HG03520 (cell line): ENCODE data around the gene SHC1.
"Not testable (repeated sequence)": the region's sequence is repeated elsewhere in the genome, so short reads cannot be mapped to it uniquely, and the experiment has no call there.

Experiments
- ATAC-seq: cut with Tn5 transposase; IDR thresholded peaks from one replicate; pipeline ENCODE4 v1.9.1; 2021; ENCODE audit warnings: mild to moderate bottlenecking, moderate library complexity; ENCODE audit not compliant: unreplicated experiment

The SHC1 gene

DNA sequence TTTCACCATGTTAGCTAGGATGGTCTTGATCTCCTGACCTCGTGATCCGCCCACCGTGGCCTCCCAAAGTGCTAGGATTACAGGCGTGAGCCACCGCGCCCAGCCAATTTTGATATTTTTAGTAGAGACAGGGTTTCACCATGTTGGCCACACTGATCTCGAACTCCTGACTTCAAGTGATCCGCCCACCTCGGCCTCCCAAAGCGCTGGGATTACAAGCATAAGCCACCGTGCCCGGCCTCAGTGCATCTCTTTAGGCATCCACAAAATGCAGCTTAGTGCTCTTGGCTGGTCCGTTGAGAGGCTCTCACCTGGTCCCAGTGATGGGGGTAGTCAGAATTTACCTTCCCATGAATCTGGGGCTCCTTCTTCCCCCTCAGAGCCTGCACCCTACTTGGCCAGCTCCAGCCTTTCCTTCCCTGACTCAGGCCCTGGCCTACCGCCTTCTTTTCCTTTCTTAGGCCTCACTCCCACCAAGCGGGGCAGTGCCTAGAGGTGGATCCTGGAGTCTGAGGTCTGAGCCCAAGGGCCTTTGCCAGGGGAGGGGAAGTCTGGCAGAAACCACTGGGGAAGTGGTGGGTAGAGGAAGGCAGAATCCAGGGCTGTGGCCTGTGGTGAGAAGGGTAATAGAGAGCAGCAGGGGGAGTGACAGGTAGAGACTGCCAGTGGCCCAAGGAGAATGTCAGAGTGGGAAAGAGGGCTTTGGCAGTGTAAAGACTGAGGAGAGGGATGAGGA, 26.6 kb upstream of the SHC1 start:
- no peak for ATAC-seq

DNA sequence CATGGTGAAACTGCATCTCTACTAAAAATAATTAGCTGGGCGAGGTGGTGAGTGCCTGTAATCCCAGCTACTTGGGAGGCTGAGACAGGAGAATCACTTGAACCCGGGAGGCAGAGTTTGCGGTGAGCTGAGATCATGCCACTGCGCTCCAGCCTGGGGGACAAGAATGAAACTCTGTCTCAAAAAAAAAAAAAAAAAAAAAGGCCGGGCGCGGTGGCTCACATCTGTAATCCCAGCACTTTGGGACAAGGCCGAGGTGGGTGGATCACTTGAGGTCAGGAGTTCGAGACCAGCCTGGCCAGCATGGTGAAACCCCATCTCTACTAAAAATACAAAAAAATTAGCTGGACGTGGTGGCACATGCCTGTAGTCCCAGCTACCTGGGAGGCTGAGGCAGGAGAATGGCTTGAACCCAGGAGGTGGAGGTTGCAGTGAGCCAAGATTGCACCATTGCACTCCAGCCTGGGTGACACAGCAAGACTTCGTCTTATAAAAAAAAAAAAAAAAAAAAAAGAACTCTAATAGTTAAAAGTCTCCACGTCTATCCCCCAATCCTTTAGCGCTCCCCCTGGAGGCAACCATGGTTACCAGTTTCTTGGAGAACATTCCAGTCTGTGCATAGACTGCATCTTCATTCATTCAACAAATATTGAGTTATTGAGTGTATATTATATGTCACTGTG, 24.9 kb upstream of the SHC1 start:
- ATAC-seq = not testable (repeated sequence)

DNA sequence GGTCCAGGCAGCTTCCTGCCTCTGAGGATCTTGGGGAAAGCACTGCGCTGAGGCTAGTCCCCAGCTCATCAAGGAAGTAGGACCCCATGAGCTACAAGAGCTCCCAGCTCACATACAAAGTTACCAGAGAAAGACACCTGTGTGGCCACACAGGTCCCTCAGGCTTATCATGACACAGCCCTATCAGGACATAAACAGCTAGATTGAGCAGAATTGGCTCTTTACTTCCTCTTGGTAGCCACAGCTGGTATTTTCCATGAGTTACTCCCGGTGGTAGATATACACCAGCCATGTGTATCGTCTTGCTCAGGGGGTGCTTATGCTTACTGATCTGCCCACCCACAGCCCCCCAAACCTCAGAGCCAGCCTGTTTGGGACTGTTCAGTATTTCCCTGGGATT, 24.0 kb upstream of the SHC1 start:
- no peak for ATAC-seq

DNA sequence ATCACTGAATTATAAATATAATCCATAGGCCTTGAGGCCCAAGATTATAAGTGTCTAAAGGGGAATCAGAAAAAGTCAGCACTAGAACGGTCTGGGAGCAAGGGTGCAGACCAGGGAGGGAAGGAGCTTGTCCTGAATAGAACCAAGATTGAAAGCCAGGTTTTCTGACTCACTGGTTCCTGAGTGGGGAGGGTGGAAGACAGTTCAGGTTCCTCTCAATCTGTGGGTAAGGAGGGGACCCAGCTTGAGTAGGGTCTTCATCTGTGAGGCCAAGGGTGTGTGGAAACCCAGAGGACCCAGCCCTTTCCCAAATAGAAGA, 23.7 kb upstream of the SHC1 start:
- no peak for ATAC-seq

DNA sequence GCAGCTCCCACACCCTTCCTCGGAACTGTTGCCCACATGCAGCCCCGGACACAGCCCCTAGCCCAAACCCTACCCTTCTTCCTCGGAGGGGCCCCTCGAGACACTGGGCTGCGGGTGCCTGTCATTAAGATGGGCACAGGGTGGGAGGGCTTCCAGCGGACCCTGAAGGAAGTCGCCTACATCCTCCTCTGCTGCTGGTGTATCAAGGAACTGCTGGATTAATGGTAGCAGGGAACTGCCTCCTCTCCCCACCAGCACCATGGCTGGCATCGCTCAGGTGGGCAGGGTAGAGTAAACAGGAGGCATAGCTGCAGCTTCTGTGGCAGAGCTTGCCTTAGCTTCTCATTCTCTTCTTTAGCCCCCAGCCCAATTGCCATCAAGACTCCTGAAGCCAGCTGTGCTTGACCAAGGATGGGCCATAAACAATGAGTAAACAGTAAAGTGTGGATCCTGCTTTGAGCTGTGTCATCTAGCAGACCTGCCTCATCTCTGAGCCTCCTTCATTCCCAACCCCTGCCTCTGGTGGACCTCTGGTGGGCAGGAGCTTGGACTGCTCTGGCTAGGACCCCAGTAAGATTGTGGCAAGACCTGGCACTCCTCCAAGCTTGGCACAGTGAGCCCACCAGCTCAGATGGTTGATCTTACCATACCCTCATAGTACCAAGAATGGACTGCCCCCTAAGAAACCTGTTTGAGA, 23.2 kb upstream of the SHC1 start, which contains the start of gene LENEP:
Gene LENEP, plus strand, starts transcription at position 15 of the 697 bp plus-strand sequence. Its CDS starts 22 bp downstream, at position 37.
- no peak for ATAC-seq

DNA sequence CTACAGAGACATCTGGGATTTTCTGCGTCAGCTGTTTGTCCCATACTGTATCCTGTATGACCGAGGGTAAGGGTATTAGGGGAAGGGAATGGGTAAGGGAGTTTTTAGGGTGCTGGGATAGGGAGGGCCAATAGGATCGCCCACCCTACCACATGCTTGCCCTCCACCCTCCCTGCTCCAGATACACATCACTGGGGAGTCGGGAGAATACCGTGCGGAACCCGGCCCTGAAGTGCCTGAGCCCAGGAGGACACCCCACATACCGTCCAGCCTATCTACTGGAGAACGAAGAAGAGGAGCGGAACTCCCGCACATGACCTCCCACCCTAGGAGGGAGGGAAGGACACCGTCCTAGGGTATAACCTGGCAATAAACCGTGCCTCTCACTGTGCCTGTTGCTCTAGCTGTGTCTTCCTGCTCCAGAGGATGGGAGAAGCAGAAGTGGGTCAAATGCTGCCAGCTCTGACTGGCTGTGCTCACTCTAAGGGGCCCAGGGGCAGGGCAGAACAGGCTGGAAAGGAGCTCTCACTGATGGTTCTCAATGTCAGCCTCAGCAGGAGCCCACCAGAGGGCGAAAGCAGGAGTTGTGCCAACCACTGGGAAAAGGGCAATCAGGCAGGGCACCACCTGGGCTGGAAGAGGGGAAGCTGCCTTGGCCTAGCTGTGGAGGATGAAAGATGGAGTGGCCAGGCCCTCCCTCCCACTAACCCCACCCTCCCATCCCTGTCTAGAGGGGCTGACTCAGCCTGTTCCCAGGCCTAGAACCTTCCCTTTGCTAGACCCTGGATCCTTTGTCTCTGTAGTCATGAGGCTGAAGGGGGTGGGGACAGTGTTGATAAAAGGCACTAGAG, 22.4 kb upstream of the SHC1 start:
- ATAC-seq = no peak

DNA sequence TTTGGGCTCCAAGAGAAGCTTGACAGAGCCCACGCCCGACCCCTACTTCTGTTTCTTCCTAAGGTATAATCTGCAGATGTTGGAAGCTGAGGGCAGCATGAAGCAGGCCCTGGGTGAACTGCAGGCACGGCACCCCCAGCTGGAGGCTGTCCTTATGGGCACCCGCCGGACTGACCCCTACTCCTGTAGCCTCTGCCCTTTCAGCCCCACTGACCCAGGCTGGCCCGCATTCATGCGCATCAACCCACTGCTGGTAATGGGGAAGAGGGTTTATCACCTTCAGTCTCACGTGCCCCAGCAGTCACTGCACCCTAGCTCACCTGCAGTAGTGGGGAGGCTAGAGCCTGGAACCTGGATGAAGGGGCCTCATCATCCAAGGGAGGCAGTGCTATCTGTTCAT, 19.7 kb upstream of the SHC1 start:
- ATAC-seq = no peak

DNA sequence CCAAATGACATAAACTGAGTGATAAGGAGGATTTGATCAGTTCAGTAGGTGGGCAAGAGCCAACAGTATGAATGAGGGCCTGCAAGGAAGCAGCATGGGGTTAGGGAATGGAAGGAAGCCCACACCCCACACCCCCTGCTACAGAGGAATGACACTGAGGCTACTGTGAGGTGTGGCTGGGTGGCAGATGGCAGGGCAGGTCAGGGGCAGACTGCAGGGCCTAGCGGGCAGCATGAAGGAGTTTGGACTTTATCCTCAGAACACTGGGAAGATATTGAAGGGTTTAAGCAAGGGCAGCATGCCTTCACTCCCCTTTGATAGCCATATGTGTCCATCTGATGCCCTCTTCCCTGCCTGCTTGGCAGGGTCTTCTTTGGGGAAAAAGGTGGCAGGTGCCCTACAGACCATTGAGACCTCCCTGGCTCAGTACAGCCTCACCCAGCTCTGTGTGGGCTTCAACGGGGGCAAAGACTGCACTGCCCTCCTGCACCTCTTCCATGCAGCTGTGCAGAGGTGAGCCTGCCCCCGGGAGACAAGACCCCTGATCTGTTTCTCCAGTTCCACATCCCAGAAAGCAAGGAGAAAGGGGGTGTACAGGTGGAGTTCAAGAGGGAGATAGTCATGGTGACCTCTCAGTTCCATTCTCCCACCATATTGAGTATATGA, 18.8 kb upstream of the SHC1 start:
- no peak for ATAC-seq

DNA sequence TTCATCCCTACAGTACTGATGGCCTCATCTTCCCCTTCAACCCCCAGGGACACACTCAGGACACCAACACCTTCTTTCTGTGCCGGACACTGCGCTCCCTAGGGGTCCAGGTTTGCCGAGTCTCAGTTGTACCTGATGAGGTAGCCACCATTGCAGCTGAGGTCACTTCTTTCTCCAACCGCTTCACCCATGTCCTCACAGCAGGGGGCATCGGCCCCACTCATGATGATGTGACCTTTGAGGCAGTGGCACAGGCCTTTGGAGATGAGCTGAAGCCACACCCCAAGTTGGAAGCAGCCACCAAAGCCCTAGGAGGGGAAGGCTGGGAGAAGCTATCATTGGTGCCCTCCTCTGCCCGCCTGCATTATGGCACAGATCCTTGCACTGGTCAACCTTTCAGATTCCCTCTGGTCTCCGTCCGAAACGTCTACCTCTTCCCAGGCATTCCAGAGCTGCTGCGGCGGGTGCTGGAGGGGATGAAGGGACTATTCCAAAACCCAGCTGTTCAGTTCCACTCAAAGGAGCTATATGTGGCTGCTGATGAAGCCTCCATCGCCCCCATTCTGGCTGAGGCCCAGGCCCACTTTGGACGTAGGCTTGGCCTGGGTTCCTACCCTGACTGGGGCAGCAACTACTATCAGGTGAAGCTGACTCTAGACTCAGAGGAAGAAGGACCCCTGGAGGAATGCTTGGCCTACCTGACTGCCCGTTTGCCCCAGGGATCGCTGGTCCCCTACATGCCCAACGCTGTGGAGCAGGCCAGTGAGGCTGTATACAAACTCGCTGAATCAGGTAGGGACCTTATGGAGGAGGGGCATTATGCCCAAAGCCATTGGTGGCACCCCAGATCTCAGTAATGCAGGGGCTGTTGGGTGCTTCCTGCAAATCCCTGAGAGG, 17.8 kb upstream of the SHC1 start:
- ATAC-seq = no peak

DNA sequence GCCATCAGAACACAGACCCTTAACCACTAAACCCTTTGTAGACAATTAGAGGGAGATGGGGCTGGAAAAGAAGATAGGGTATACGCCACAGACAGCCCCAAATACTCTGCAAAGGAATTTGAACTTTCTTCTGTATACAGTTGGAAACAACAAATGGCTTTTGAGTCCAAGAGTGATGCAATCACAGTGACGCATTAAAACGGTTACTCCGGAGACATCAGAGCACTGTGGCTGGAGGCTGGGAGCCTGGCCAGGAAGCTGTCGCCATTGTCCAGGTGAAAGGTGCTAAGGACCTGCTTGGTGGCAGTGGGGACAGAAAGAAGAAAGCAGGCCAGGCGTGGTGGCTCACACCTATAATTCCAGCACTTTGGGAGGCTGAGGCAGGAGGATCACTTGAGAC, 16.8 kb upstream of the SHC1 start:
- ATAC-seq = no peak

DNA sequence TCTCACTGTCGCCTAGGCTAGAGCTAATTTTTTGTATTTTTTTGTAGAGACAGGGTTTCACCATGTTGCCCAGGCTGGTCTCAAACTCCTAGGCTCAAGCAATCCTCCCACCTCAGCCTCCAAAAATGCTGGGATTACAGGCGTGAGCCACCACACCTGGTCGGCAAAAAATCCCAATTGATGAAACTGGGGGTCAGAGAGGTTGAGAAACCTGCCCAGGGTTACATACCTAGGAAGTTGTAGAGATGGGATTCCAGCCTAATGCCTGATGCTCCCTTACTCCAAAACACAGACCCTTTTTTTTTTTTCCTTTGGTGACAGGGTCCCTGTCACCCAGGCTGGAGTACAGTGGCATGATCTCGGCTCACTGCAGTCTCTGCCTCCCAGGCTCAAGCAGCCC, 16.2 kb upstream of the SHC1 start:
- not testable (repeated sequence) for ATAC-seq

DNA sequence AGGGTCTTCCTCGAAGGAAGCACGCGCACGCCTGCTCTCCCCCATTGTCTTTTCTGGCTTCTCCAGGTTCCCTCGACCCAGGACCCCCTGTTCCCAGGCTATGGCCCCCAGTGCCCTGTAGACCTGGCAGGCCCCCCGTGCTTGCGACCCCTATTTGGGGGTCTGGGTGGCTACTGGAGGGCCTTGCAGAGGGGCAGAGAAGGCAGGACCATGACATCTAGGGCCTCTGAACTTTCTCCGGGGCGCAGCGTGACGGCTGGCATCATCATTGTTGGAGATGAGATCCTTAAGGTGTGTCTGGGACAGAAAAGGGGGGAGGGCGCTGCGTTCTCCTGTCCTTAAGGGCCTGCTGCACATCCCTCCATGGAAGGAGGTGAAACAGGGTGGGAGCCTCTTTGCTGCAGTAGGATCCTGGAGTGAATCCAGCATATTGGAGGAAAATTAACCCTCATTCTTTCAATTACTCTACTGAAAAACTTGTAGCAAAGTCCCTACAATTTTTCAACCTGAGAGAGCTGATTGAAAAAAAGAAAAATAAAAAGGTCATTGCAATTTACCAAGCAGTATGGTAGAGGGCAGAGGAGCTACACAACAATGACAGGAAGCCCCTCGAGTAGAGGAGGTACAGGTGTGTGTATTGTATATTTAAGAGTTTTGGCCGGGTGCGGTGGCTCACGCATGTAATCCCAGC, 13.4 kb upstream of the SHC1 start:
- no peak for ATAC-seq

DNA sequence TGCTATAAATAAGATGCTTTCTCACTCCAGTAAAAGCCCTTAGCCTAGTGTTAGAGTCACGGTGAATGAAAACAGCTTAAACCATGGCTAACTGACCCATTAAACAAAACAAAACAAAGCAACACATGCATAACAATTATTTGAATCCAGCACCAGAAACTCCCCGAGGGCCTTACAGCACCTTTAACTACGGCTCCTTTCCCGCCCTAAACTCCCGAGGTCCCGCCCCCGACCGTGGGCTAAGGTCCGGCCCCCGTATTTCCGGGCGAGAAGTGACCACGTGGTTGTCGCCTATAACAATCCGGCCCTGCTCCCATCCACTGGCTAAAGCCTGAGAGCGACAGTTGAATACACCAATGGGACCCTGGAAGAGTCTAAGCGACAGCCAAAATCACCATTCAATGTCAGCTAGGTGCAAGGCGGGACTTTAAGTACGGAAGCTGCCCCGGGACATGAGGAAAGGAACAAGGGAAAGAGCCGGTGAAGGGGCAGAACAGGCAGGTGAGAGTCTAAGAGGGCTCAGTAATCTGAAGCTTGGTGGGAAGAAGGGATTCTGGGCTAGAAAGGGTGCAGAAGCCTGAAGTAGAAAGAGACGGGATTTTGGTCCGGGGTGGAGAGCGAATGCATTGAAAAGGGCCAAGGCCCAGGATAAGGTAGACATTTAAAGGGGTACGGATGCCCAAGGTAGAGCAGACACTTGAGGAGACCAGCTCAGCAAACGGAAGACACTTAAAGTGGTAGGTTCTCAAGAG, 12.5 kb upstream of the SHC1 start, which contains the start of gene FLAD1:
Gene FLAD1, plus strand, starts transcription at position 448 of the 752 bp plus-strand sequence. CDS start 351 bp downstream, outside the sequence.
- ATAC-seq = peak; percentile 97

DNA sequence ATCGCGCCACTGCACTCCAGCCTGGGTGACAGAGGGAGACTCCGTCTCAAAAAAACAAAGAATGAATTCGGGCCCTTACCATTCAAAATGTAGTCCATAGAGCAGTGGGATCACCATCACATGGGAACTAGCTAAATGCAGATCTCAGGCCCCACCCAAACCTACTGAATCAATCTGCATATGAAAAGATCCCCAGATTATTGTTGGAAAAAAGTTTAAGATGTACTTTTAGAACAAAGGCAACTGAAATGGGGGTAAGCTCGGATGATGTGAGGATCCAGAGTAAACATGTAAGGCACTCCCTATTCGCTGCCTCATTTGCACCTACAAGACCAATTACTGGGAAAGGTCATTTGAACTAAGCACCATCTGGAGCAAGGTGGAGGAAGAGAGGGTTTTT, 11.8 kb upstream of the SHC1 start:
- ATAC-seq = no peak

DNA sequence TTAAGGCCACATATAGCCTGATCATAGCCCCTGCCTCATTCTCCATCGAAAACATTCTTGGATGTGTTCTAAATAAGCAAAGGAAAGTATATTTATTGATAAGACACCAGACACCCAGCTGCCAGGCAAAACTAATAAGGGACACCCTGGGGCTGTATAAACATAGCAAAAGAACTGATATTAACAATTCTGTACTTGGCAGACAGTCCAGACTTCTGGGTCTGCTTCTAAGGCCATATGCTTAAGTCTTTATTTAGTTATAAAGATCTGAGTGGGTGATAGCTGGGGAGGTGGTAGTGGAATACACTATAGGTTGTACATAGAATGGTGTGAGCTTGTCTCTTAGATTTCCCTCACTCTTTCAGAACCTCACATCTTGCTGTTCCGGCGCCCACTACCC, 7.8 kb upstream of the SHC1 start:
- ATAC-seq = no peak

DNA sequence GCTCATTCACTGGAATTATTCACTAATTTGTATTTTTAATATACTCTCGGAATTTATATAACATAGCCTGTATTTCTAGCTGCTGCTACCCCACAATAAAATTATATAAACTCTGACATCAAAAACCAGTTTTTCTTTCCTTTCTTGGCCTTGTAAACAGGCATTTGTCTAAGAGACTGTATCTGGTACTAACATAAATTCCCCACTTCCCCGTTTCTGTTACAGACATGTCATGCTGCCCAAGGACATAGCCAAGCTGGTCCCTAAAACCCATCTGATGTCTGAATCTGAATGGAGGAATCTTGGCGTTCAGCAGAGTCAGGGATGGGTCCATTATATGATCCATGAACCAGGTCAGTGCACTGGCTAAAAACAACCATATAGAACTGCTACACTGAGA, 7.2 kb upstream of the SHC1 start:
- ATAC-seq = not testable (repeated sequence)

DNA sequence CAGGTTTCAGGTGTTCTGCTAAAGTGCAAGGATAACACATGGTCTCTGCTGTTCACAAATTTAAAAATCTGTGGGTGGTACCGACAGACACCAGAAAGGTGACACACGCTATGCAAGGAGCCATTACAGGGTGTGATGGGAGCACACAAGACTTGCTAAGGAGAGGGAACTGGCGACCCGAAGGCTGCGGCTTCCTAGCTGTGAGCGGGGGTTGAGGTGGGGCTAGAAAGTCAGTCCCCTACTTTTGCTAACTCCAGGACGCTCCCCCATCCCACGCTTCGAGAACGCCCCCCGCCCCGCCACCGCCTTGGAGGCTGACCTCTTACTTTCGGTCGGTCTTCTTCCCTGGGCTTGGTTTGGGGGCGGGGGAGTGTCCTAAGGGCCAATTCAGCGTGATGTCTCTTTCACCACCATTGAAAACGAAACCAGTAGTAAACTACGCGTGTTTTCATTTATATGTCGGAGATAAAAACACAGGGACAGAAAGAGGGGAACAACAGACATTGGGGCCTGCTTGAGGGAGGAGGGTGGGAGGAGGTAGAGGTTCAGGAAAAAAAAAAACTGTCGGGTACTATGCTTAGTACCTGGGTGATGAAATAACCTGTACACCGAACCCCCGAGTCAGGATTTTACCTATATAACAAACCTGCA, 5.0 kb upstream of the SHC1 start:
- ATAC-seq = no peak
